OCI-LY7 (cell line): ENCODE data around the gene OGFOD3. TPM values are rescaled to one million over a fixed set of nuclear protein-coding genes. Genes with fewer than 3 reads are reported as not detected.
"Not testable (repeated sequence)": the region's sequence is repeated elsewhere in the genome, so short reads cannot be mapped to it uniquely, and the experiment has no call there.

Experiments used
- BruUV-seq: library from RNA; stranded (reverse); fragments of 400-500 nt; replicated peaks from 2 replicates; lab custom pipeline; 2021; lab: Mats Ljungman, UMichigan
- CTCF ChIA-PET: fragments of 300-600 bp; sonication (Branson Sonifier 250); formaldehyde crosslinking; loops from one replicate; lab custom pipeline; 2022; ENCODE audit warnings: antibody characterized with exemption; ENCODE audit not compliant: unreplicated experiment; lab: Charles Lee
- POLR2A ChIA-PET: fragments of 300-600 bp; sonication (Branson Sonifier 250); formaldehyde crosslinking; loops from one replicate; lab custom pipeline; 2022; ENCODE audit warnings: antibody characterized with exemption; lab: Charles Lee
- DNase-seq: peaks from one replicate; pipeline ENCODE4 v3.0.0-alpha.2; 2015; ENCODE audit warnings: low spot score
- H2AFZ ChIP-seq: fragments of 200-600 bp; sonication (generic), shearing (Covaris generic); 2 replicates; pipeline ENCODE4 v1.6.1; 2014; ENCODE audit warnings: mild to moderate bottlenecking, antibody characterized with exemption, low read length, moderate library complexity
- H3K27ac ChIP-seq: fragments of 200-600 bp; sonication (generic); 2 replicates; pipeline ENCODE4 v1.5.1; 2014; ENCODE audit warnings: mixed run types, low read depth, mild to moderate bottlenecking, moderate library complexity, low read length, inconsistent platforms; ENCODE audit not compliant: poor library complexity, severe bottlenecking
- H3K36me3 ChIP-seq: fragments of 200-600 bp; sonication (generic); 2 replicates; pipeline ENCODE4 v1.6.1; 2014; ENCODE audit warnings: mild to moderate bottlenecking, antibody characterized with exemption, low read length, moderate library complexity, mixed read lengths; ENCODE audit not compliant: insufficient read depth
- H3K4me1 ChIP-seq: fragments of 200-600 bp; sonication (generic); 2 replicates; pipeline ENCODE4 v1.5.1; 2014; ENCODE audit warnings: mild to moderate bottlenecking, low read length; ENCODE audit not compliant: insufficient read depth, poor library complexity, severe bottlenecking
- H3K4me2 ChIP-seq: fragments of 200-600 bp; sonication (generic); 2 replicates; pipeline ENCODE4 v1.6.1; 2014; ENCODE audit warnings: mild to moderate bottlenecking, low read length
- H3K4me3 ChIP-seq: fragments of 200-600 bp; sonication (generic); 2 replicates; pipeline ENCODE4 v1.5.1; 2014; ENCODE audit warnings: mild to moderate bottlenecking, low read depth, low read length; ENCODE audit not compliant: poor library complexity, severe bottlenecking
- H3K79me2 ChIP-seq: fragments of 200-600 bp; sonication (generic); 2 replicates; pipeline ENCODE4 v1.6.1; 2016; ENCODE audit warnings: low read depth, mild to moderate bottlenecking, low read length, moderate library complexity, mixed read lengths; ENCODE audit not compliant: insufficient read depth
- H3K9me2 ChIP-seq: fragments of 200-600 bp; sonication (generic); 2 replicates; pipeline ENCODE4 v1.6.1; 2016; ENCODE audit warnings: mild to moderate bottlenecking, low read length, mixed read lengths; ENCODE audit not compliant: insufficient read depth
- H3K9me3 ChIP-seq: fragments of 200-600 bp; sonication (generic); 2 replicates; pipeline ENCODE4 v1.6.1; 2014; ENCODE audit warnings: mild to moderate bottlenecking, mixed run types, low read length, mixed read lengths
- H4K20me1 ChIP-seq: fragments of 200-600 bp; sonication (generic); 2 replicates; pipeline ENCODE4 v1.6.1; 2014; ENCODE audit warnings: mild to moderate bottlenecking, antibody characterized with exemption, low read length, moderate library complexity, mixed read lengths; ENCODE audit not compliant: insufficient read depth
- CTCF ChIP-seq: fragments of 200-600 bp; sonication (generic); conservative IDR thresholded peaks from 2 replicates; pipeline ENCODE4 v1.5.1; 2014; ENCODE audit warnings: mild to moderate bottlenecking, antibody characterized with exemption, low read length, moderate library complexity, mixed read lengths
- EZH2phosphoT487 ChIP-seq: fragments of 200-600 bp; sonication (generic); IDR thresholded peaks from 2 replicates; pipeline ENCODE4 v1.6.1; 2018; ENCODE audit warnings: low read depth, borderline replicate concordance, mild to moderate bottlenecking, mixed run types, antibody characterized with exemption, low read length, moderate library complexity, mixed read lengths
- intact Hi-C: fragments of 100-400 bp; cut with micrococcal nuclease; formaldehyde crosslinking; loops from one replicate; pipeline ENCODE4 v1.10.0; 2022; ENCODE audit not compliant: unreplicated experiment
- total RNA-seq, 2 experiments: library from RNA; depleted of rRNA in 1 of 2; stranded (reverse); fragments of >200 nt in 1 of 2; shearing (Covaris generic) in 1 of 2; gene quantifications; 2 replicates each; pipeline ENCODE4 v1.2.3, GENCODE V29; 2014 to 2022

OGFOD3 gene
- total RNA-seq, 2 experiments from 2014 or later, result 55.6 to 65.2 TPM

DNA sequence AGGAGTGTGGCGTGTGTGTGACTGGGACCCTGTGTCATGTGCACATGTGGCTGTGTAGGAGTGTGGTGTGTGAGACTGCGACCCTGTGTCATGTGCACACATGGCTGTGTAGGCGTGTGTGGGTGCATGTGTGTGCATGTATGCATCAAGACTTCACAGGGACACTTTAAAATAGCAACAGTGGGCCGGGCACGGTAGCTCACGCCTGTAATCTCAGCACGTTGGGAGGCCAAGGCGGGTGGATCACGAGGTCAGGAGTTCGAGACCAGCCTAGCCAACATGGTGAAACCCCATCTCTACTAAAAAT is 36.7 kb downstream of the OGFOD3 start:
- CTCF ChIA-PET, H3K4me1 ChIP-seq: not testable (repeated sequence)

GRCh38 chr17:82380860-82381702 is 37.3 kb downstream of the OGFOD3 start:
- ChIA-PET CTCF (no interaction called here), POLR2A (interaction anchor here (0.7 kb wide), 1 partner anchor 8 kb away, joined by 5 read pairs; no protein-coding TSS in a partner anchor)
- Histone ChIP-seq H3K9me3 (no peaks in the 10 kb centered on the region), H3K4me3 (no peak overlapping the region), H3K27ac (no peak overlapping the region), H4K20me1 (no peaks in the 10 kb centered on the region), H3K4me2 (no peak overlapping the region), H3K36me3 (no peaks in the 10 kb centered on the region), H3K79me2 (no peaks in the 10 kb centered on the region), H3K4me1 (peaks cover 8% of the 10 kb centered on the region), H2AFZ (no peak overlapping the region), H3K9me2 (no peaks in the 10 kb centered on the region)
- no TSS peak for BruUV-seq
- intact Hi-C loops, result no loop called here
- no peak for TF ChIP-seq EZH2phosphoT487
- no peak for DNase-seq

More for the DNA sequence above, 36.7 kb downstream of the OGFOD3 start:
- POLR2A ChIA-PET, result interaction anchor here (0.7 kb wide), 1 partner anchor 9 kb away, joined by 5 read pairs; no protein-coding TSS in a partner anchor
- intact Hi-C loops, H3K79me2 ChIP-seq, H3K27ac ChIP-seq, H2AFZ ChIP-seq, H3K9me3 ChIP-seq, H3K4me2 ChIP-seq, H3K36me3 ChIP-seq, H4K20me1 ChIP-seq, BruUV-seq, DNase-seq, H3K9me2 ChIP-seq, H3K4me3 ChIP-seq: not testable (repeated sequence)

DNA sequence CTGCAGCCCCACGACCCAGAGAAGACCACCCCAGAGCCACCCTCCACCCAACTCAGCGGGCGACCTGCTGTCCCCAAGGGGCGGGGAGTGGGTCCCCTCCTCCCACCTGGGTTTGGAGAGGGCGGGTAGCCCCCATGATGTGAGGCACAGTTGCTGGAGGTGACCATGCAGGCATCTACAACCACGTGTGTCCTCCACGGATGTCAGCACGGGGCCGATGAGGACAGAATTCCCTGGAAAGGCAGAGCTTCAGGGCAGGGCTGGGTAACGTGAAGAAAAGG is 39.7 kb downstream of the OGFOD3 start:
- no peaks in the 10 kb centered on the region for H4K20me1 ChIP-seq
- TF ChIP-seq CTCF (no peak), EZH2phosphoT487 (no peak)
- no peaks in the 10 kb centered on the region for H3K36me3 ChIP-seq
- no peak for DNase-seq
- no peaks in the 10 kb centered on the region for H3K9me2 ChIP-seq
- H2AFZ ChIP-seq, result no peak overlapping the region
- CTCF ChIA-PET, result interaction anchor here (0.5 kb wide), 1 partner anchor 984 kb away, joined by 3 read pairs; the partner anchor contains the start of gene BAHCC1
- H3K27ac ChIP-seq, result no peak overlapping the region
- intact Hi-C loops, result no loop called here
- H3K4me3 ChIP-seq, result no peak overlapping the region
- no TSS peak for BruUV-seq
- H3K4me2 ChIP-seq, result no peak overlapping the region
- H3K9me3 ChIP-seq, result no peaks in the 10 kb centered on the region
- no peaks in the 10 kb centered on the region for H3K79me2 ChIP-seq
- POLR2A ChIA-PET, result interaction anchor here (0.7 kb wide), 1 partner anchor 22 kb away, joined by 4 read pairs; no protein-coding TSS in a partner anchor
- peaks cover 8% of the 10 kb centered on the region for H3K4me1 ChIP-seq
